ENCODE results near the gene ZNF217. TPM values are rescaled to one million over a fixed set of nuclear protein-coding genes. Genes with fewer than 3 reads are reported as not detected.
A peak's percentile ranks its signal among the peaks of the same experiment; 100 is the strongest.

The ZNF217 gene
- total RNA-seq, 1 donor from 2014 or later = 57.9 TPM

DNA sequence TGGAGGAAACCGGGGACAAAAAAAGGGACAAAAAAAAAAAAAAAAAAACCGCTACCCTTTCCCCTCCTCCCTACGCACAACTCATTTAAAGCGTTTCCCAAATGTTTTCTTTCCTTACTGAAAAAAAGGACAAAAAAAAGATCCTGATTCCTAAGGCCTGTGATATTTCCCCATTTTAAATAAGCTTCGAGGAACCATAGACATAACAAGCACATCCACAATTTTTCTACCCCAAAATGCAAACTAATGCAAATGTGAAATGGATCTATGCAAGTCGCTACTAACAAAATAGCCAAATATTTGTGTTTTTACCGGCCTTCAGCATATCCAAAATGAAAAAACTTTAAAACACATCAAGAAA lies 1.4 kb upstream of the ZNF217 start:
- FAIRE-seq = no peak
- no peaks in the 10 kb centered on the region for H3K27me3 Mint-ChIP-seq (ENCODE audit: low read depth, unreplicated experiment)
- TF ChIP-seq, protein P1, sequence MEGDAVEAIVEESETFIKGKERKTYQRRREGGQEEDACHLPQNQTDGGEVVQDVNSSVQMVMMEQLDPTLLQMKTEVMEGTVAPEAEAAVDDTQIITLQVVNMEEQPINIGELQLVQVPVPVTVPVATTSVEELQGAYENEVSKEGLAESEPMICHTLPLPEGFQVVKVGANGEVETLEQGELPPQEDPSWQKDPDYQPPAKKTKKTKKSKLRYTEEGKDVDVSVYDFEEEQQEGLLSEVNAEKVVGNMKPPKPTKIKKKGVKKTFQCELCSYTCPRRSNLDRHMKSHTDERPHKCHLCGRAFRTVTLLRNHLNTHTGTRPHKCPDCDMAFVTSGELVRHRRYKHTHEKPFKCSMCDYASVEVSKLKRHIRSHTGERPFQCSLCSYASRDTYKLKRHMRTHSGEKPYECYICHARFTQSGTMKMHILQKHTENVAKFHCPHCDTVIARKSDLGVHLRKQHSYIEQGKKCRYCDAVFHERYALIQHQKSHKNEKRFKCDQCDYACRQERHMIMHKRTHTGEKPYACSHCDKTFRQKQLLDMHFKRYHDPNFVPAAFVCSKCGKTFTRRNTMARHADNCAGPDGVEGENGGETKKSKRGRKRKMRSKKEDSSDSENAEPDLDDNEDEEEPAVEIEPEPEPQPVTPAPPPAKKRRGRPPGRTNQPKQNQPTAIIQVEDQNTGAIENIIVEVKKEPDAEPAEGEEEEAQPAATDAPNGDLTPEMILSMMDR (IDR thresholded peaks at IDR 0.05; ENCODE audit: insufficient read depth, low read depth, low read length) = no peak
- no peak for TF ChIP-seq EZH2 (IDR thresholded peaks at IDR 0.05; ENCODE audit: insufficient read depth, low read length)

DNA sequence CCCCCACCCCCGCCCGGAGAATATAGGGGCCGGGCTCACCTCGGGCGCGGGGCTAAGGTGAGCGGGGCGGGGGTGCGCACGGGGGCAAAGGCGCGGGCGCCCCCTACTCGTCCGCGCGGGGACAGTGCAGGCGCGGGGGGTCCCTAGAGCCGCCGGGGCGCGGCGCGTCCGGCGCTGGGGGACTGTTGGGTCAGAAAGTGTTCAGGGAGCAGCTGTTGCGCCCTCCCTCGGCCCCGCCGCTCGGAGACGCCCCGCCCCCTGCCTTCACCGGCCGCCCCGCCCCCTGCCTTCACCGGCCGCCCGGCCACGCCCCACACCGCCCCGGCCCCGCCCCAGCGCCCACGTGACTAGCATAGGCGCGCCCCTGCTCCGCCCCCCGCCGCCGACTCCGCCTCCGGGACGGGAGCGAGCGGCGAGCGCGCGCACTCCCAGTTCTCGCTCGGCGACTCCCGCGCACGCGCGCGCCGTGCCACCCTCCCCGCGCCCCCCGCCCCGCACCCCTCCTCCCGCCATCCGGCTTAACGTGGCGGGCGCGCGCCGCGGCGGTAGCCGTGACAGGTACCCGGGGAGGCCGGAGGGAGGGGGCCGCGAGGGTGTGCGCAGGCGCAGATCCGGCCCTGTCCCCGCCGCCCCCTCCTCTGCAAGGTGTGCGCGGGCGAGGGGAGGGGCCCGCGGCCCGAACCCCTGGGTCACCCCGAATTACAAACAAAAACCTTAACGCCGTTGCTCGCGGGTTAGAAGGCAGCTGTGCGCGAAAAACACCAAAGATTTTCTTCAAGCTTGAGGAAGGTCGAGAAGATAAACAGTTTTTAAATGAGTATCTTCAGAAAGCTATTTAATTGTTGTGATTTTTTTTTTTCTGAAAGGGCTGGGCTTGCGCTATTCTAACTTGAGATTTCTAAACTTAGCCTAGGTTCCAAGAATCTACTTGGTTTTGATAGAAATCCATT lies 704 bp upstream of the ZNF217 start:
- Mint-ChIP-seq H3K4me1 (ENCODE audit: low read depth, unreplicated experiment) (peaks cover 29% of the 10 kb centered on the region), H3K9me3 (ENCODE audit: unreplicated experiment) (no peaks in the 10 kb centered on the region), H3K27me3 (ENCODE audit: low read depth, unreplicated experiment) (no peaks in the 10 kb centered on the region), H3K4me3 (ENCODE audit: unreplicated experiment) (peak overlapping the region; percentile 85), H3K27ac (ENCODE audit: unreplicated experiment) (peak overlapping the region; percentile 88), H3K36me3 (ENCODE audit: low read depth, unreplicated experiment) (no peaks in the 10 kb centered on the region)
- Histone ChIP-seq H3K4me1 (ENCODE audit: insufficient read depth, low read length) (peaks cover 15% of the 10 kb centered on the region), H3K4me2 (ENCODE audit: low read length) (peak overlapping the region; percentile 87), H3K79me2 (ENCODE audit: insufficient read depth, low read length) (peaks cover 38% of the 10 kb centered on the region), H3K4me3 (ENCODE audit: insufficient read depth, low read depth, low read length) (peak overlapping the region; percentile 76), H3K36me3 (ENCODE audit: insufficient read depth, low read length) (no peaks in the 10 kb centered on the region), H3K9me3 (ENCODE audit: insufficient read depth, low read depth, low read length) (no peaks in the 10 kb centered on the region), H4K20me1 (ENCODE audit: insufficient read depth, low read length) (no peaks in the 10 kb centered on the region), H2AFZ (ENCODE audit: low read depth, low read length) (peak overlapping the region; percentile 13), H3K9ac (ENCODE audit: low read length) (peak overlapping the region; percentile 99), H3K27ac (ENCODE audit: low read depth, low read length) (peak overlapping the region; percentile 91), H3K27me3 (ENCODE audit: insufficient read depth, low read length) (no peaks in the 10 kb centered on the region)
- no peak for FAIRE-seq
- no peak for TF ChIP-seq EZH2 (IDR thresholded peaks at IDR 0.05; ENCODE audit: insufficient read depth, low read length)
- TF ChIP-seq, protein P1 (IDR thresholded peaks at IDR 0.05; ENCODE audit: insufficient read depth, low read depth, low read length) = no peak
- peak; percentile 78 for DNase-seq (ENCODE audit: low read depth)

More for the DNA sequence above, 1.4 kb upstream of the ZNF217 start:
- Histone ChIP-seq H3K4me2 (ENCODE audit: low read length) (peak overlapping the region; percentile 87), H3K4me1 (ENCODE audit: insufficient read depth, low read length) (peaks cover 9% of the 10 kb centered on the region), H3K27me3 (ENCODE audit: insufficient read depth, low read length) (no peaks in the 10 kb centered on the region), H4K20me1 (ENCODE audit: insufficient read depth, low read length) (no peaks in the 10 kb centered on the region), H3K9me3 (ENCODE audit: insufficient read depth, low read depth, low read length) (no peaks in the 10 kb centered on the region), H3K9ac (ENCODE audit: low read length) (peak overlapping the region; percentile 96), H3K79me2 (ENCODE audit: insufficient read depth, low read length) (peaks cover 32% of the 10 kb centered on the region), H3K27ac (ENCODE audit: low read depth, low read length) (peak overlapping the region; percentile 91), H3K36me3 (ENCODE audit: insufficient read depth, low read length) (no peaks in the 10 kb centered on the region), H2AFZ (ENCODE audit: low read depth, low read length) (no peak overlapping the region), H3K4me3 (ENCODE audit: insufficient read depth, low read depth, low read length) (peak overlapping the region; percentile 76)
- Mint-ChIP-seq H3K27ac (ENCODE audit: unreplicated experiment) (peak overlapping the region; percentile 88), H3K9me3 (ENCODE audit: unreplicated experiment) (no peaks in the 10 kb centered on the region), H3K36me3 (ENCODE audit: low read depth, unreplicated experiment) (no peaks in the 10 kb centered on the region), H3K4me3 (ENCODE audit: unreplicated experiment) (peak overlapping the region; percentile 85), H3K4me1 (ENCODE audit: low read depth, unreplicated experiment) (peaks cover 24% of the 10 kb centered on the region)
- DNase-seq (ENCODE audit: low read depth) = no peak

All from astrocyte (in vitro differentiated cells and primary cell).